Measurements from ENCODE around the gene XRCC3. TPM values are rescaled to one million over a fixed set of nuclear protein-coding genes. Genes with fewer than 3 reads are reported as not detected.

The XRCC3 gene
- total RNA-seq, 1 donor from 2014 or later, result 5.2 TPM

DNA sequence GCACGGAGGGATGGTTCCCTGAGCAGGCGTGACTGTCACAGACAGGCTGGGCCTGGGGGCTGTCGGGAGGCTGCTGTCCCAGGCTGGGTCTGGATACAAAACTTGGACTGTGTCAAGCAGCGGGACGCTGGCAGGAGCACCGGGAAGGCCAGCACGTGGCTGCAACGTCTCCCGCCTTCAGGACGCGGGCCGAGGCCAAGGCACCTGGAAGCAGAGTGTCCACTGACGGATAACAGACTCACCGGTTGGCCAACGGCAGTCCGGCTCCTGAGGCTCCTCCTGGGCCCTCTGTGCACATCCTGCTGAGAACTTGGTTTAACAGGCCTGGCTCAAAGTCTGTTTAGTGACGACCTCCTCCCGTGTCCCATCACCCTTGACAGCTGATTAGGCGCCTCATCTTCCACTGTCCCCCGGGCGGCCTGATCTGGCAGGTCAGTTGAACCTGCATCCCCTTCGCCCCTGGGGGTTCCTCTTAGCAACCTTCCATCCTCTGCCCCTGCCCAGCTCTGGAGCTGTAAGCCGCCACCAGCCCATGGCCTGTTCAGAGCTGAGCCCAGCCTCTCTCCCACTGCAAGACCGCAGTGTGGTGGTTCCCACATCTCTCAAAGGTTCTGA, 2.5 kb downstream of the XRCC3 start:
- Mint-ChIP-seq H3K4me1 (ENCODE audit: low read depth, unreplicated experiment) (peaks cover 22% of the 10 kb centered on the region), H3K27me3 (ENCODE audit: low read depth, unreplicated experiment) (no peaks in the 10 kb centered on the region), H3K27ac (ENCODE audit: unreplicated experiment) (peak overlapping the region; percentile 47), H3K36me3 (ENCODE audit: low read depth, unreplicated experiment) (peaks cover 7% of the 10 kb centered on the region), H3K9me3 (ENCODE audit: unreplicated experiment) (no peaks in the 10 kb centered on the region), H3K4me3 (ENCODE audit: unreplicated experiment) (no peak overlapping the region)
- H3K9me3 ChIP-seq (ENCODE audit: insufficient read depth, low read depth, low read length), result no peaks in the 10 kb centered on the region
- H4K20me1 ChIP-seq (ENCODE audit: insufficient read depth, low read length), result peaks cover 55% of the 10 kb centered on the region
- H3K36me3 ChIP-seq (ENCODE audit: insufficient read depth, low read length), result no peaks in the 10 kb centered on the region
- DNase-seq (ENCODE audit: low read depth) (no peak), FAIRE-seq (no peak)
- peaks cover 28% of the 10 kb centered on the region for H3K4me1 ChIP-seq (ENCODE audit: insufficient read depth, low read length)
- no peak overlapping the region for H3K4me3 ChIP-seq (ENCODE audit: insufficient read depth, low read depth, low read length)
- no peak overlapping the region for H2AFZ ChIP-seq (ENCODE audit: low read depth, low read length)
- H3K4me2 ChIP-seq (ENCODE audit: low read length), result peak overlapping the region; percentile 5
- H3K79me2 ChIP-seq (ENCODE audit: insufficient read depth, low read length), result peaks cover 45% of the 10 kb centered on the region
- H3K9ac ChIP-seq (ENCODE audit: low read length), result peak overlapping the region; percentile 4
- no peaks in the 10 kb centered on the region for H3K27me3 ChIP-seq (ENCODE audit: insufficient read depth, low read length)
- H3K27ac ChIP-seq (ENCODE audit: low read depth, low read length), result no peak overlapping the region
- no peak for TF ChIP-seq EZH2 (IDR thresholded peaks at IDR 0.05; ENCODE audit: insufficient read depth, low read length)
- TF ChIP-seq, protein P1, sequence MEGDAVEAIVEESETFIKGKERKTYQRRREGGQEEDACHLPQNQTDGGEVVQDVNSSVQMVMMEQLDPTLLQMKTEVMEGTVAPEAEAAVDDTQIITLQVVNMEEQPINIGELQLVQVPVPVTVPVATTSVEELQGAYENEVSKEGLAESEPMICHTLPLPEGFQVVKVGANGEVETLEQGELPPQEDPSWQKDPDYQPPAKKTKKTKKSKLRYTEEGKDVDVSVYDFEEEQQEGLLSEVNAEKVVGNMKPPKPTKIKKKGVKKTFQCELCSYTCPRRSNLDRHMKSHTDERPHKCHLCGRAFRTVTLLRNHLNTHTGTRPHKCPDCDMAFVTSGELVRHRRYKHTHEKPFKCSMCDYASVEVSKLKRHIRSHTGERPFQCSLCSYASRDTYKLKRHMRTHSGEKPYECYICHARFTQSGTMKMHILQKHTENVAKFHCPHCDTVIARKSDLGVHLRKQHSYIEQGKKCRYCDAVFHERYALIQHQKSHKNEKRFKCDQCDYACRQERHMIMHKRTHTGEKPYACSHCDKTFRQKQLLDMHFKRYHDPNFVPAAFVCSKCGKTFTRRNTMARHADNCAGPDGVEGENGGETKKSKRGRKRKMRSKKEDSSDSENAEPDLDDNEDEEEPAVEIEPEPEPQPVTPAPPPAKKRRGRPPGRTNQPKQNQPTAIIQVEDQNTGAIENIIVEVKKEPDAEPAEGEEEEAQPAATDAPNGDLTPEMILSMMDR (IDR thresholded peaks at IDR 0.05; ENCODE audit: insufficient read depth, low read depth, low read length), result no peak

DNA sequence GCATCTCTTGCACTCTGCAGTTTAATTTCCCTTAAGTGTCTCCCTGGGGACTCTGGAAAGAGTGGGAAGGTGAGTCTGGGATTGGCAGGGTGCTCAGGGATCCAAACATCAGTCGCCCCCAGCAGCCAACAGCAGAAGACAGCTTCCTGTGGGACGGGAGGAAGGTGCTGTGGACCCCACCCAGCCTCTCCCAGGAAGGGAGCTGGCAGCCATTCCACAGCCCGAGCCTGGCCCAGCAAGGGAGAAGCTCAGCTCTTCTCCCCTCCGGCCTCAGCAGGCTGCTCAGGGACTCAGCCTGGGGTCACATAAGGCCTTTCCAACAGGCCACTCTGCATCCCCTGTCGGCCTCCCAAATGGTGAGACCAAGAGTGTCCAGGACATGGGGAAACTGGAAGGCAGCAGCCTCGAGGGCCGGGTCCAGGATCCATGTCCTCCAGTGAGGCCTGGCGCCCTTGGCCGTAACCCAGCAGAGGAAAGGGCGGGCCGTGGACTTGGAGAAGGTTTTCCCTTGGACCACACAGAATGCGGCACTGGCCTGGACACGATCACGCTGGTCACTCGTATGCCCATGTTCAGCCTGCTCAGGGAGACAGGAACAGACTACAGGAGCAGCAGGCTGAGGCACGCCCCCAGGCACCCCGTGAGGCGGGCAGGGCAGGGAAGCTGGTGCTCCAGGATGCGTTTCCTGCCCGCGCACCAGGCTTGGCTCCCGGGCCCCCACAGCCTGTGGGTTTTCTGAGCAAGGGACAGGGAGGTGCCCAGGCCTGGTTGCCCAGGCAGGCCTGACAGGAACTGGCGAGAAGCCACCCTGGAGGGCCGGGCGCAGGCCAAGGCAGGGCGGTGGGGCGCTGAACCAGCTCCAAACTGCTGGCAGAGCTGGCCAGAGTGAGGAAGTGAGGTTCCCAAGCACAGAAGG, 3.5 kb downstream of the XRCC3 start:
- H3K4me3 Mint-ChIP-seq (ENCODE audit: unreplicated experiment), result no peak overlapping the region
- Histone ChIP-seq H3K27ac (ENCODE audit: low read depth, low read length) (no peak overlapping the region), H3K79me2 (ENCODE audit: insufficient read depth, low read length) (peaks cover 35% of the 10 kb centered on the region), H3K27me3 (ENCODE audit: insufficient read depth, low read length) (no peaks in the 10 kb centered on the region), H3K9me3 (ENCODE audit: insufficient read depth, low read depth, low read length) (no peaks in the 10 kb centered on the region), H2AFZ (ENCODE audit: low read depth, low read length) (no peak overlapping the region), H3K4me1 (ENCODE audit: insufficient read depth, low read length) (peaks cover 19% of the 10 kb centered on the region), H3K36me3 (ENCODE audit: insufficient read depth, low read length) (no peaks in the 10 kb centered on the region), H3K4me2 (ENCODE audit: low read length) (peak overlapping the region; percentile 34), H4K20me1 (ENCODE audit: insufficient read depth, low read length) (peaks cover 46% of the 10 kb centered on the region), H3K9ac (ENCODE audit: low read length) (peak overlapping the region; percentile 4), H3K4me3 (ENCODE audit: insufficient read depth, low read depth, low read length) (no peak overlapping the region)
- no peaks in the 10 kb centered on the region for H3K27me3 Mint-ChIP-seq (ENCODE audit: low read depth, unreplicated experiment)
- H3K4me1 Mint-ChIP-seq (ENCODE audit: low read depth, unreplicated experiment), result peaks cover 12% of the 10 kb centered on the region
- peaks cover 2% of the 10 kb centered on the region for H3K36me3 Mint-ChIP-seq (ENCODE audit: low read depth, unreplicated experiment)
- DNase-seq (ENCODE audit: low read depth), result no peak
- no peak for TF ChIP-seq EZH2 (IDR thresholded peaks at IDR 0.05; ENCODE audit: insufficient read depth, low read length)
- TF ChIP-seq, protein P1 (IDR thresholded peaks at IDR 0.05; ENCODE audit: insufficient read depth, low read depth, low read length), result no peak
- FAIRE-seq, result no peak
- H3K9me3 Mint-ChIP-seq (ENCODE audit: unreplicated experiment), result no peaks in the 10 kb centered on the region
- H3K27ac Mint-ChIP-seq (ENCODE audit: unreplicated experiment), result no peak overlapping the region
